ENCODE data around the gene TAL1.

- peak; percentile 82 for TF ChIP-seq CTCF (conservative IDR thresholded peaks at IDR 0.05; ENCODE audit: low read length)
- TF ChIP-seq EZH2phosphoT487 (IDR thresholded peaks at IDR 0.05; ENCODE audit: borderline replicate concordance): no peak
These were observed 52.7 kb downstream of the TAL1 start for GRCh38 chr1:47179017-47179987.
